ENCODE data around the gene SP100.

- TF ChIP-seq RAD21 (IDR thresholded peaks at IDR 0.05; ENCODE audit: low read length), result no peak
- no peak for TF ChIP-seq POLR2A (IDR thresholded peaks at IDR 0.05; ENCODE audit: low read depth, low read length)
- no peak for TF ChIP-seq USF2 (IDR thresholded peaks at IDR 0.05; ENCODE audit: low read depth, low read length)
- TF ChIP-seq CTCF (conservative IDR thresholded peaks at IDR 0.05; ENCODE audit: low read depth, low read length), result no peak
- no peak for TF ChIP-seq MXI1 (IDR thresholded peaks at IDR 0.05; ENCODE audit: borderline replicate concordance, low read depth, low read length)
- TF ChIP-seq FOS (IDR thresholded peaks at IDR 0.05; ENCODE audit: low read depth, low read length), result no peak
- TF ChIP-seq CHD1 (IDR thresholded peaks at IDR 0.05; ENCODE audit: low read depth, low read length), result no peak
- no peak for TF ChIP-seq RFX5 (IDR thresholded peaks at IDR 0.05; ENCODE audit: low read depth, low read length)
- no peak for TF ChIP-seq SMC3 (IDR thresholded peaks at IDR 0.05; ENCODE audit: low read depth, low read length)
- no peak for TF ChIP-seq ELK1 (IDR thresholded peaks at IDR 0.05; ENCODE audit: borderline replicate concordance, low read depth, low read length)
- TF ChIP-seq CEBPB (IDR thresholded peaks at IDR 0.05; ENCODE audit: low read depth, low read length), result peak; percentile 86
- TF ChIP-seq RCOR1 (IDR thresholded peaks at IDR 0.05; ENCODE audit: insufficient replicate concordance, low read length), result no peak
- TF ChIP-seq MAFK (IDR thresholded peaks at IDR 0.05; ENCODE audit: low read depth, low read length), result no peak
Measured at GRCh38 chr2:230425377-230425776, 9.4 kb downstream of the SP100 start.
